HepG2 (cell line): Measurements from ENCODE around the gene TREX2. TPM values are rescaled to one million over a fixed set of nuclear protein-coding genes. Genes with fewer than 3 reads are reported as not detected.
A peak's percentile ranks its signal among the peaks of the same experiment; 100 is the strongest.

Source experiments
- ADNP ChIP-seq: sonication (generic); formaldehyde crosslinking; IDR thresholded peaks from 2 replicates; pipeline ENCODE4 v1.4.0; 2020; ENCODE audit warnings: missing genetic modification reagents
- ASH2L ChIP-seq: fragments of 300-600, 200-600 bp; sonication (generic); IDR thresholded peaks from 2 replicates; pipeline ENCODE4 v1.7.0; 2017; ENCODE audit warnings: low read depth, mild to moderate bottlenecking, moderate library complexity, mixed read lengths, low read length; ENCODE audit not compliant: insufficient read length
- BCL6 ChIP-seq: IDR thresholded peaks from 2 replicates; pipeline ENCODE4 v1.6.1; 2016; ENCODE audit warnings: missing genetic modification reagents, missing compliant biosample characterization
- HMGA1 ChIP-seq: sonication (generic); formaldehyde crosslinking; conservative IDR thresholded peaks from 2 replicates; pipeline ENCODE4 v1.4.0; 2020; ENCODE audit warnings: missing genetic modification reagents
- MIXL1 ChIP-seq: IDR thresholded peaks from 2 replicates; pipeline ENCODE4 v1.6.1; 2016
- NR2F1 ChIP-seq, 2 experiments: fragments of 450-650 bp in 1 of 2; formaldehyde crosslinking in 1 of 2; IDR thresholded peaks; 2 replicates each; pipeline versions ENCODE4 v1.5.0 to v1.6.1; 2016 to 2020; ENCODE audit warnings: mild to moderate bottlenecking in 1 of 2, missing compliant biosample characterization in 1 of 2, missing genetic modification reagents in 1 of 2, moderate library complexity in 1 of 2
- NR2F6 ChIP-seq, 2 experiments: IDR thresholded peaks; 2 replicates each; pipeline ENCODE4 v1.6.1; 2016; ENCODE audit warnings: antibody characterized with exemption in 1 of 2, mild to moderate bottlenecking in 1 of 2
- SMAD1 ChIP-seq: sonication (generic); formaldehyde crosslinking; IDR thresholded peaks from 2 replicates; pipeline ENCODE4 v1.4.0; 2020; ENCODE audit warnings: missing genetic modification reagents, low read depth, mild to moderate bottlenecking, borderline replicate concordance
- SP1 ChIP-seq, 2 experiments: fragments of 450-650 bp in 1 of 2; sonication (generic) in 1 of 2; formaldehyde crosslinking in 1 of 2; IDR thresholded peaks; 2 replicates each; pipeline versions ENCODE4 v1.4.0 to v1.6.1; 2016 to 2020; ENCODE audit warnings: missing genetic modification reagents in 1 of 2
- SP5 ChIP-seq: IDR thresholded peaks from 2 replicates; pipeline ENCODE4 v1.6.1; 2016; ENCODE audit warnings: low read depth, borderline replicate concordance
- SRY ChIP-seq: sonication (generic); formaldehyde crosslinking; IDR thresholded peaks from 2 replicates; pipeline ENCODE4 v1.8.0; 2022; ENCODE audit warnings: mild to moderate bottlenecking, missing genetic modification reagents
- TRIM24 ChIP-seq: sonication (generic); formaldehyde crosslinking; IDR thresholded peaks from 2 replicates; pipeline ENCODE4 v1.8.0; 2022; ENCODE audit warnings: mild to moderate bottlenecking, missing genetic modification reagents
- ZNF337 ChIP-seq: sonication (generic); formaldehyde crosslinking; IDR thresholded peaks from 2 replicates; pipeline ENCODE4 v1.5.1; 2020; ENCODE audit warnings: missing genetic modification reagents, low read depth, mild to moderate bottlenecking, borderline replicate concordance
- polyA plus RNA-seq, 8 experiments: library from polyadenylated mRNA; depleted of rRNA in 3 of 8; stranded (reverse) in 7 of 8; unstranded in 1 of 8; fragments of >200 nt; fragmentation: Illumina TruSeq in 4 of 8; extraction: Trizol in 4 of 8; gene quantifications; 2 replicates each; pipeline versions ENCODE4 v1.2.1 to v1.2.3, GENCODE V29; 2011 to 2016; ENCODE audit warnings: low read depth in 4 of 8, missing spikeins in 1 of 8, mixed read lengths in 1 of 8; ENCODE audit not compliant: insufficient read depth in 1 of 8
- total RNA-seq, 5 experiments: library from RNA; depleted of rRNA; stranded (reverse); fragments of >200 nt; fragmentation: Illumina TruSeq; extraction: Trizol; gene quantifications; 2 replicates each; pipeline ENCODE4 v1.2.3, GENCODE V29; 2016; ENCODE audit warnings: low read depth in 1 of 5
- TF ChIP-seq, protein P1 (sequence below): sonication (generic); formaldehyde crosslinking; conservative IDR thresholded peaks from 2 replicates; pipeline ENCODE4 v1.4.0; 2020; ENCODE audit warnings: missing genetic modification reagents
- TF ChIP-seq, protein P2 (sequence below): sonication (generic); formaldehyde crosslinking; IDR thresholded peaks from 2 replicates; pipeline ENCODE4 v1.4.0; 2020; ENCODE audit warnings: low read depth, missing genetic modification reagents
- TF ChIP-seq, protein P3 (sequence below): sonication (generic); formaldehyde crosslinking; IDR thresholded peaks from 2 replicates; pipeline ENCODE4 v1.8.0; 2022; ENCODE audit warnings: mild to moderate bottlenecking, missing genetic modification reagents, borderline replicate concordance
- TF ChIP-seq, protein P4 (sequence below): sonication (generic); formaldehyde crosslinking; IDR thresholded peaks from 2 replicates; pipeline ENCODE4 v1.5.0; 2020; ENCODE audit warnings: missing genetic modification reagents
- TF ChIP-seq, protein P5 (sequence below): sonication (generic); formaldehyde crosslinking; IDR thresholded peaks from 2 replicates; pipeline ENCODE4 v1.8.1; 2022; ENCODE audit warnings: mild to moderate bottlenecking, missing genetic modification reagents
- TF ChIP-seq, protein P6 (sequence below): sonication (generic); formaldehyde crosslinking; IDR thresholded peaks from 2 replicates; pipeline ENCODE4 v1.4.0; 2020; ENCODE audit warnings: missing genetic modification reagents

Gene TREX2
- total and polyA plus RNA-seq, 2 of the 13 experiments (the other 11 are each of a cell fraction or from before 2014, with no cell fraction given): 0.13 to 0.18 TPM

DNA sequence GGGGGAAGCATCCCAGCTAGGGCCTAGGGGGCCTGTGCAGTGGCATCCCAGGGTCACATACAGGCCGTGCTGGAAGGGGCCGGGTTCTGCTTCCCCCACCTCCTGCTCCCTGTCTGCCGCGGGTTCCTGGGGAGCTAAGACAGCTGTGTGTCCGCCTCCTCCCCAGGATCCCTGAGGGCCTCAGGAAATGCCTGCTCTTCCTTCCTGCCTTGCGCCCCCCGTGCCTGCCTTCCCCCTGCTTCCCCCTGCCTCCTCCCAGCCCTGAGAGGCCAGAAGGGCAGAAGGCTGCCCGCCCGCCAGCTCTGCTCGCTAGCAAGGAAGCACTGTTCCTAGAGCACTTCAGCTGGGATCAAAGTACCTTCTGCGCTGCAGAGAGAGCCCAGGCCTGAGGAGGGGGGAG lies 46.1 kb upstream of the TREX2 start (continued):
- no peak for TF ChIP-seq TRIM24 (CRISPR knock-in tag)
- TF ChIP-seq, protein P1, sequence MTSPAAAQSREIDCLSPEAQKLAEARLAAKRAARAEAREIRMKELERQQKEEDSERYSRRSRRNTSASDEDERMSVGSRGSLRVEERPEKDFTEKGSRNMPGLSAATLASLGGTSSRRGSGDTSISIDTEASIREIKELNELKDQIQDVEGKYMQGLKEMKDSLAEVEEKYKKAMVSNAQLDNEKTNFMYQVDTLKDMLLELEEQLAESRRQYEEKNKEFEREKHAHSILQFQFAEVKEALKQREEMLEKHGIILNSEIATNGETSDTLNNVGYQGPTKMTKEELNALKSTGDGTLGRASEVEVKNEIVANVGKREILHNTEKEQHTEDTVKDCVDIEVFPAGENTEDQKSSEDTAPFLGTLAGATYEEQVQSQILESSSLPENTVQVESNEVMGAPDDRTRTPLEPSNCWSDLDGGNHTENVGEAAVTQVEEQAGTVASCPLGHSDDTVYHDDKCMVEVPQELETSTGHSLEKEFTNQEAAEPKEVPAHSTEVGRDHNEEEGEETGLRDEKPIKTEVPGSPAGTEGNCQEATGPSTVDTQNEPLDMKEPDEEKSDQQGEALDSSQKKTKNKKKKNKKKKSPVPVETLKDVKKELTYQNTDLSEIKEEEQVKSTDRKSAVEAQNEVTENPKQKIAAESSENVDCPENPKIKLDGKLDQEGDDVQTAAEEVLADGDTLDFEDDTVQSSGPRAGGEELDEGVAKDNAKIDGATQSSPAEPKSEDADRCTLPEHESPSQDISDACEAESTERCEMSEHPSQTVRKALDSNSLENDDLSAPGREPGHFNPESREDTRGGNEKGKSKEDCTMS (CRISPR knock-in tag): no peak
- TF ChIP-seq, protein P2, sequence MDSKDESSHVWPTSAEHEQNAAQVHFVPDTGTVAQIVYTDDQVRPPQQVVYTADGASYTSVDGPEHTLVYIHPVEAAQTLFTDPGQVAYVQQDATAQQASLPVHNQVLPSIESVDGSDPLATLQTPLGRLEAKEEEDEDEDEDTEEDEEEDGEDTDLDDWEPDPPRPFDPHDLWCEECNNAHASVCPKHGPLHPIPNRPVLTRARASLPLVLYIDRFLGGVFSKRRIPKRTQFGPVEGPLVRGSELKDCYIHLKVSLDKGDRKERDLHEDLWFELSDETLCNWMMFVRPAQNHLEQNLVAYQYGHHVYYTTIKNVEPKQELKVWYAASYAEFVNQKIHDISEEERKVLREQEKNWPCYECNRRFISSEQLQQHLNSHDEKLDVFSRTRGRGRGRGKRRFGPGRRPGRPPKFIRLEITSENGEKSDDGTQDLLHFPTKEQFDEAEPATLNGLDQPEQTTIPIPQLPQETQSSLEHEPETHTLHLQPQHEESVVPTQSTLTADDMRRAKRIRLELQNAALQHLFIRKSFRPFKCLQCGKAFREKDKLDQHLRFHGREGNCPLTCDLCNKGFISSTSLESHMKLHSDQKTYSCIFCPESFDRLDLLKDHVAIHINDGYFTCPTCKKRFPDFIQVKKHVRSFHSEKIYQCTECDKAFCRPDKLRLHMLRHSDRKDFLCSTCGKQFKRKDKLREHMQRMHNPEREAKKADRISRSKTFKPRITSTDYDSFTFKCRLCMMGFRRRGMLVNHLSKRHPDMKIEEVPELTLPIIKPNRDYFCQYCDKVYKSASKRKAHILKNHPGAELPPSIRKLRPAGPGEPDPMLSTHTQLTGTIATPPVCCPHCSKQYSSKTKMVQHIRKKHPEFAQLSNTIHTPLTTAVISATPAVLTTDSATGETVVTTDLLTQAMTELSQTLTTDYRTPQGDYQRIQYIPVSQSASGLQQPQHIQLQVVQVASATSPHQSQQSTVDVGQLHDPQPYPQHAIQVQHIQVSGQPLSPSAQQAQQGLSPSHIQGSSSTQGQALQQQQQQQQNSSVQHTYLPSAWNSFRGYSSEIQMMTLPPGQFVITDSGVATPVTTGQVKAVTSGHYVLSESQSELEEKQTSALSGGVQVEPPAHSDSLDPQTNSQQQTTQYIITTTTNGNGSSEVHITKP (CRISPR knock-in tag): no peak
- no peak for TF ChIP-seq NR2F1 (CRISPR knock-in tag; IDR thresholded peaks at IDR 0.05)
- TF ChIP-seq, protein P3, sequence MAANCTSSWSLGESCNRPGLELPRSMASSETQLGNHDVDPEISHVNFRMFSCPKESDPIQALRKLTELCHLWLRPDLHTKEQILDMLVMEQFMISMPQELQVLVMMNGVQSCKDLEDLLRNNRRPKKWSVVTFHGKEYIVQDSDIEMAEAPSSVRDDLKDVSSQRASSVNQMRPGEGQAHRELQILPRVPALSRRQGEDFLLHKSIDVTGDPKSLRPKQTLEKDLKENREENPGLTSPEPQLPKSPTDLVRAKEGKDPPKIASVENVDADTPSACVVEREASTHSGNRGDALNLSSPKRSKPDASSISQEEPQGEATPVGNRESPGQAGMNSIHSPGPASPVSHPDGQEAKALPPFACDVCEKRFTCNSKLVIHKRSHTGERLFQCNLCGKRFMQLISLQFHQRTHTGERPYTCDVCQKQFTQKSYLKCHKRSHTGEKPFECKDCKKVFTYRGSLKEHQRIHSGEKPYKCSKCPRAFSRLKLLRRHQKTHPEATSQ (CRISPR knock-in tag): no peak
- TF ChIP-seq NR2F6 (IDR thresholded peaks at IDR 0.05): peak; percentile 22; the same call in 1 of the 2 replicates
- TF ChIP-seq NR2F6 (CRISPR knock-in tag; IDR thresholded peaks at IDR 0.05): no peak
- no peak for TF ChIP-seq MIXL1 (CRISPR knock-in tag)
- TF ChIP-seq BCL6 (CRISPR knock-in tag): peak; percentile 73
- TF ChIP-seq, protein P4, sequence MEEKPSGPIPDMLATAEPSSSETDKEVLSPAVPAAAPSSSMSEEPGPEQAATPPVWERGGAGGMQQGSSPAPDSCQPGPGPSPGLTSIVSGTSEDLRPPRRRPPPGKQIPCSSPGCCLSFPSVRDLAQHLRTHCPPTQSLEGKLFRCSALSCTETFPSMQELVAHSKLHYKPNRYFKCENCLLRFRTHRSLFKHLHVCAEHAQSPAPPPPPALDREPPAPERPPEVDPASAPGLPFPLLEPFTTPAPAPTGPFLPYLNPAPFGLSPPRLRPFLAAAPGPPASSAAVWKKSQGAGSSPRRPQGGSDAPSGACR (CRISPR knock-in tag): no peak
- no peak for TF ChIP-seq ADNP
- TF ChIP-seq, protein P5, sequence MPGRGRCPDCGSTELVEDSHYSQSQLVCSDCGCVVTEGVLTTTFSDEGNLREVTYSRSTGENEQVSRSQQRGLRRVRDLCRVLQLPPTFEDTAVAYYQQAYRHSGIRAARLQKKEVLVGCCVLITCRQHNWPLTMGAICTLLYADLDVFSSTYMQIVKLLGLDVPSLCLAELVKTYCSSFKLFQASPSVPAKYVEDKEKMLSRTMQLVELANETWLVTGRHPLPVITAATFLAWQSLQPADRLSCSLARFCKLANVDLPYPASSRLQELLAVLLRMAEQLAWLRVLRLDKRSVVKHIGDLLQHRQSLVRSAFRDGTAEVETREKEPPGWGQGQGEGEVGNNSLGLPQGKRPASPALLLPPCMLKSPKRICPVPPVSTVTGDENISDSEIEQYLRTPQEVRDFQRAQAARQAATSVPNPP (CRISPR knock-in tag): no peak
- no peak for TF ChIP-seq SP1 (IDR thresholded peaks at IDR 0.05)
- TF ChIP-seq SP1 (CRISPR knock-in tag; IDR thresholded peaks at IDR 0.05): no peak
- no peak for TF ChIP-seq SRY (CRISPR knock-in tag)
- TF ChIP-seq, protein P6, sequence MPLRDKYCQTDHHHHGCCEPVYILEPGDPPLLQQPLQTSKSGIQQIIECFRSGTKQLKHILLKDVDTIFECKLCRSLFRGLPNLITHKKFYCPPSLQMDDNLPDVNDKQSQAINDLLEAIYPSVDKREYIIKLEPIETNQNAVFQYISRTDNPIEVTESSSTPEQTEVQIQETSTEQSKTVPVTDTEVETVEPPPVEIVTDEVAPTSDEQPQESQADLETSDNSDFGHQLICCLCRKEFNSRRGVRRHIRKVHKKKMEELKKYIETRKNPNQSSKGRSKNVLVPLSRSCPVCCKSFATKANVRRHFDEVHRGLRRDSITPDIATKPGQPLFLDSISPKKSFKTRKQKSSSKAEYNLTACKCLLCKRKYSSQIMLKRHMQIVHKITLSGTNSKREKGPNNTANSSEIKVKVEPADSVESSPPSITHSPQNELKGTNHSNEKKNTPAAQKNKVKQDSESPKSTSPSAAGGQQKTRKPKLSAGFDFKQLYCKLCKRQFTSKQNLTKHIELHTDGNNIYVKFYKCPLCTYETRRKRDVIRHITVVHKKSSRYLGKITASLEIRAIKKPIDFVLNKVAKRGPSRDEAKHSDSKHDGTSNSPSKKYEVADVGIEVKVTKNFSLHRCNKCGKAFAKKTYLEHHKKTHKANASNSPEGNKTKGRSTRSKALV (CRISPR knock-in tag): no peak
- TF ChIP-seq ASH2L: no peak
- TF ChIP-seq SMAD1 (CRISPR knock-in tag): no peak
- no peak for TF ChIP-seq ZNF337
- TF ChIP-seq HMGA1: no peak
- TF ChIP-seq SP5: no peak
